GM21737 (cell line): ENCODE results near the gene IL1RN.
"Not testable (repeated sequence)": the region's sequence is repeated elsewhere in the genome, so short reads cannot be mapped to it uniquely, and the experiment has no call there.

ENCODE experiments used
- ATAC-seq: cut with Tn5 transposase; IDR thresholded peaks from one replicate; pipeline ENCODE4 v1.9.1; 2021; ENCODE audit warnings: mild to moderate bottlenecking, moderate library complexity; ENCODE audit not compliant: unreplicated experiment

Gene IL1RN

GRCh38 chr2:113126845-113127645 is at the start of gene IL1RN:
TSS of gene IL1RN (plus strand) at chr2:113127598. CDS start at chr2:113127625, 27 bp downstream.
- no peak for ATAC-seq

GRCh38 chr2:113077921-113078320 is 49.5 kb upstream of the IL1RN start:
- no peak for ATAC-seq

- ATAC-seq, result no peak
Measured at GRCh38 chr2:113078350-113078839, 49.0 kb upstream of the IL1RN start.

- ATAC-seq, result no peak
Measured at GRCh38 chr2:113079131-113079530, 48.3 kb upstream of the IL1RN start.

GRCh38 chr2:113080134-113080533 is 47.3 kb upstream of the IL1RN start:
- no peak for ATAC-seq

GRCh38 chr2:113081488-113082210 is 45.7 kb upstream of the IL1RN start:
- ATAC-seq, result no peak

- no peak for ATAC-seq
Measured at GRCh38 chr2:113083296-113083695, 44.1 kb upstream of the IL1RN start.

- no peak for ATAC-seq
Measured at GRCh38 chr2:113084249-113085000, 43.0 kb upstream of the IL1RN start.

GRCh38 chr2:113085542-113085941 is 41.9 kb upstream of the IL1RN start:
- no peak for ATAC-seq

- ATAC-seq, result no peak
Measured at GRCh38 chr2:113088213-113088992, 39.0 kb upstream of the IL1RN start.

- no peak for ATAC-seq
Measured at GRCh38 chr2:113089916-113090315, 37.5 kb upstream of the IL1RN start.

GRCh38 chr2:113091231-113091896 is 36.0 kb upstream of the IL1RN start:
- no peak for ATAC-seq

- ATAC-seq, result no peak
Measured at GRCh38 chr2:113092864-113093612, 34.4 kb upstream of the IL1RN start.

GRCh38 chr2:113093613-113093977 is 33.8 kb upstream of the IL1RN start:
- no peak for ATAC-seq

GRCh38 chr2:113096306-113096705 is 31.1 kb upstream of the IL1RN start:
- not testable (repeated sequence) for ATAC-seq

- ATAC-seq, result not testable (repeated sequence)
Measured at GRCh38 chr2:113096842-113097618, 30.4 kb upstream of the IL1RN start.

GRCh38 chr2:113098041-113098440 is 29.4 kb upstream of the IL1RN start:
- ATAC-seq, result no peak

GRCh38 chr2:113098532-113098931 is 28.9 kb upstream of the IL1RN start:
- ATAC-seq, result no peak

GRCh38 chr2:113102133-113102532 is 25.3 kb upstream of the IL1RN start:
- ATAC-seq, result no peak
